G401 (cell line): Measurements from ENCODE around the gene GATA2. TPM values are rescaled to one million over a fixed set of nuclear protein-coding genes. Genes with fewer than 3 reads are reported as not detected.

Experiments
- DNase-seq: peaks from one replicate; pipeline ENCODE4 v3.0.0-alpha.2; 2015; ENCODE audit warnings: low spot score
- in situ Hi-C: cut with HindIII; loops from 2 replicates; pipeline ENCODE4 v1.10.0; 2016; ENCODE audit warnings: low sequenced_read_pairs, mixed read lengths
- total RNA-seq: library from RNA; depleted of rRNA; stranded (reverse); fragments of >200 nt; shearing (Covaris generic); gene quantifications from 2 replicates; pipeline ENCODE4 v1.2.3, GENCODE V29; 2014

Gene GATA2
- total RNA-seq, 1 experiment from 2014 or later = 85.0 TPM

DNA sequence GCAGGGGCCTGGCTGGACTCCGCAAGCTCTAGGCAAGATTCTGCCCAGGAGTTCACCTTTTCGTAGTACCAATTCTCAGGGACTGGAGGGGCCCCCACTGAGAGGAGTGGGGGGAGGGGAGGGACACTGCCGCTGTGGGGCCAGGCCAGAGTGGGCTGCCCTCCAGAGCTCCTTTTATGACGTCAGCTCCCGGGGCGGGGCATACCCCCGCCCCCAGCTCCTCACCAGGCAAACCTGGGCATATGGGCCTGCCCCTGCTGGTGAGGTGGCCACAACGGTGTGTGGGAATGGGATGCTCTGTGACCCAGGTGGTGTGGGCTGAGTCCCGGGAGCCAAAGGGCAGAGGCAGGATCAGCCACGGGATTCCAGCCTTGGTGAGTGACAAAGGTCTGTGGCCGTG is 29.6 kb downstream of the GATA2 start:
- DNase-seq = no peak
- in situ Hi-C loops = no loop called here

GRCh38 chr3:128462931-128463330 is 30.1 kb downstream of the GATA2 start:
- no peak for DNase-seq

GRCh38 chr3:128462341-128462910 is 30.6 kb downstream of the GATA2 start:
- no peak for DNase-seq
- in situ Hi-C loops = no loop called here

More at GRCh38 chr3:128462931-128463330, 30.1 kb downstream of the GATA2 start:
- in situ Hi-C loops = no loop called here

DNA sequence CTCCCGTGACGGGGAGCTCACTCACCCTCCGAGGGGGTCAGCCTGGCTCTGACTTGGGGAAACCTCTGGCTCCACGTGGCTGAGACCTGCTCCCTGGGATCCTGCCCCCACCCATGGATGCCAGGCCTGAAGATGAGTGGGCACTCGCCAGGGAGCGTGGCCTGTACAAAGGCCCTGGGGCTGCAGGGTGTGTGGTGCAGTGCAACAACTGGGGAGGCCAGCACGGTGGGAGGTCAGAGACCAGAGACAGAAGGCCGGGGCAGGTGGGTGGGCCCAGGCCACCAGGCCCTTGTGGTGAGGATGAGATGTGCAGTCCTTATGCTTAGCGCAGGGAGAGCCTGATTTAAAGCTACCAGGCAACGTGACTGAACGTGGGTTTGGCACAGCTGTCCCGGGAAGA is 31.3 kb downstream of the GATA2 start:
- in situ Hi-C loops = no loop called here
- DNase-seq = no peak

- in situ Hi-C loops = no loop called here
These were observed 33.6 kb downstream of the GATA2 start for GRCh38 chr3:128459461-128459820.

DNA sequence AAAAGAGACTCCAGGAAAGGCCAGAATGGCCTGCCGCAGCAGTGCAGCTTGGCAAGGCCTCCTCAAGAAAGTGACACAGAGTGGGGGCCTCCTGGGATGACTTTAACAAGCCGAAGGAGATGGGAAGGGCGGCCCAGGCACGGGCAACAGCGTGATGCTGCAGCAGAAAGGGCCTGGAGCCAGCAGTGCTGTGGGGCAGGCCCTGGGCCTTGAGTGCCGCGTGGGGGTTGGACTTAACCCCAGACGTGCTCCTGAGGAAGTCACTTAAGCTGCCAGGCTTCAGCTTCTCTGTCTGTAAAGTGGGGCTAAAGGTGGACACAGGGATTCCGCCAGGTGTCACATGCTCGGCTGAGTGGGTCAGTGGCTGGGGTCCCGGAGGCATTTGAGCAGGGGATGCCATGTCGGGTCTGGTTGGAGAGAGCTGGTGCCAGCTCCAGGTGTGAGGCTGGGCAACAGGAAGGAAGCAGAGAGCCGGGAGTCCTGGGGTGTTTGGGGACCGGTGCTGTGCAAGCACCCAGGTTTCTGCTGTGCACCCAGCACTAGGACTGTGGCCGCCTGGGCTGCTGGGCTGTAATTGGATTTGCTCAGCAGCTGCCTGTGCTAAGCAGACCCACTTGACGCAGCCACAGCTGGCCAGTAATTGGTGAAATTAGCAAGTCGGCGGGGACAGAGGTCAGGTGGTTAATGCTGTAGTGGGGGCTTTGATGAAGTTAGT is 34.1 kb downstream of the GATA2 start:
- in situ Hi-C loops = no loop called here
- DNase-seq = no peak

More at GRCh38 chr3:128459461-128459820, 33.6 kb downstream of the GATA2 start:
- no peak for DNase-seq

DNA sequence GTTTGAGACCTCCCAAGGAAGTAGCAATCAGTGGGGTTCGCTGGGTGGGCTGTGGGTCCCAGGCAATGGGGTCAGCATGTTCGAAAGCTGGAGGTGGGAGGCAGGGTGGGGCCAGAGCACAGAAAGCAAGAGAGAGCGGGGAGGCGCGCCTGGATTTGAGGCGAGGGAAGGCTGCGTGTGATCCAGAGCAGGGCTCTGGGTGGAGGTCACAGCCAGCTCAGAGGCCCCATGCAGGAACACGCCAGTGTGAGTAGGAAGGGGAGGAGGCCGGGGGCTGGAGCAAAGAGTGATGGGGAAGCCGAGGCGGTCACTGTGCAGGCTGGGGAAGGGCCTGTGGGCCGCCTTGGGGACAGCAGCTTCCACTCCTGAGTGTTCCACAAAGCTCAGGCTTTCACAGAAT is 35.1 kb downstream of the GATA2 start:
- in situ Hi-C loops = no loop called here
- no peak for DNase-seq

GRCh38 chr3:128456776-128457715 is 36.0 kb downstream of the GATA2 start:
- in situ Hi-C loops = no loop called here
- DNase-seq = no peak

DNA sequence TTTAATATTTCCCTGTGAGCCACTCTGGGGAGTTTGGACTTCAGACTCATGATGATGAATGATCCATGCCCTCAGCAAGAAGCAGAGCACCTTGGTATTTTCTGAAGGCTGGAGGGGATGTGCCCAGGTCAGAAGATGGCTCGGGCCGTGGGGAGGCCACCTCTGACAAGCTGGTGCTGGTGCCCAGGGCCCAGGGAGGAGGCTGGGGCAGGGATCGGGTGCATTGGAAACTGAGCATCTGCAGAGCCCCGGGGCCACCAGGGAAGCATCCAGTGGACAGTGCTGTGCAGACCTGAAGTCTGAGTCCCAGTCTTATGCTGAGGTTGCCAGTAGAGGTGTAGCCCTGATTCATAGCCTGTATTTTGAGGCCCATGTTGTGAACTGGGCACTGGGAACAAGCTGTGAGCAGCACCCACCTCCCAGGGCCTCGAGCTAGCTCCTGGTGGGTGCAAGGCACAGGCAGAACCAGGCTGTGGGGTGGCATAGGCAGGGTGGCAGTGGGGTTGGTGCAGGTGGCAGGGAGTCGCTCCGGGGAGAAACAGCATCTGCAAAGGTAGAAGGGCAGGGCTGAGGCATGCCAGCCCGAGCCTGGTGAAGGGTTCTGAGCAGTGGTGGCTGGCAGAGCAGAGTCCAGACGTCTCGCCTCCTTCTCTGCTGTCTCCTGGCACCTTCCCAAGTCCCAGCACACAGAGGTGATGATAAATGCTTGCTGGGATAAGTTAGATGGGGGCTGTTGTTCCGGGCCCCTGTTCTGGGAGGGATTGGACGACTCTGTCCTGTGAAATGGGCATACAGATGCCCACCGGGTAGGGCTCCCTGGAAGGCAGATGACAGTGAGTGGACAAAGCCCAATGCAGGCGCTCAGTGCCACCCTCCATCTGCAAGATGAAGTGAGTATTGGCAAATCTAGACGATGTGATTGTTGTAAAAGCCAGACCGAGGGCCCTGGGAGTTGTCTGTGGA is 36.9 kb downstream of the GATA2 start:
- DNase-seq = no peak
- in situ Hi-C loops = no loop called here

DNA sequence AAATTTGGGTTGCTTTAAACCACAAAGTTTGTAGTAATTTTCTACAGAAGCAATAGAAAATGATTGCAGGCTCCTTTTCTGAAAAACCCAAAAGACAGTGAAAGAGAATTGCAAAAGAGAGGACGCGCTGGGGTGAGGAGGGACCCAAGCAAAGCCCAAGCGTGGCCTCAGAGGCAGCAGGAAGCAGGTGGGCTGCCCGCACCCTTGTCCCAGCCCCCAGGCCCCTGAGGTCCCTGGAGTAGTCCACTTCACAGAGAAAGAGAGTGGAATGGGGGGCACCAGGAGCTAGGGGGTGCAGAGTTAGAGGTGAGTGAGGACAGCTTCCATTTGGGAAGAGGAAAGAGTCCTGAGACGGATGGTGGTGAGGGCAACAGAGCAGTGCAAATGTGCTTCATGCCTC is 37.9 kb downstream of the GATA2 start:
- DNase-seq = no peak
- in situ Hi-C loops = no loop called here

GRCh38 chr3:128454310-128454618 is 38.7 kb downstream of the GATA2 start:
- in situ Hi-C loops = no loop called here
- no peak for DNase-seq

- in situ Hi-C loops = no loop called here
- DNase-seq = no peak
These were observed 39.3 kb downstream of the GATA2 start for GRCh38 chr3:128453501-128454309.

DNA sequence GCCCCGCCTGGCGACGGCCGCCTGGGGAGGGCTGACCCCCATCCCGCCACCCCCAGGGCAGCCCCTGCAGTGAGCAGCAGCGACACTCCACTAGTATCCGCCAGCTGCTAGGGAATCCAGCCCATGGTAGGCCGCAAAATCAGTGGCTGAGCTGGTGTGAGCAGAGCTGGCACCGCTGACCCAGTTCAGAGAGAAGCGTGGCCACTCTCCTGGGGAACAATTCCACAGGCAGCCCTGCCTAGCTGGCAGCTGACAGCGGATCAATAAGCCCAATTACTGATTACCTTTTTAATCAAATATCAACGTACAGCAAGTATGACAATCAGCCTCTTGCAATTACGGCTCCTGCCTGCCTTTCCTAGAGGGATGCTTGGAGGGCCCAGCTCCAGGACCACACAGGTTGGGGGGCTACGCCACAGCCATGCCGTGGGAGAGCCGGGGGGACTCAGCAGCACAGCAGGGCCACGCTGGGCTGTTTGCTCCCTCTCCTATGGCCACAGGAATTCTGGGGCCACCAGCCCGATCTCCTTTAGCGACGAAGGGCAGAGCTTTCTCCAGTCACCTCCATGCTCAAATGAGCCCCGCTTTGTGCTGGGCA is 40.2 kb downstream of the GATA2 start:
- DNase-seq = no peak
- in situ Hi-C loops = no loop called here

DNA sequence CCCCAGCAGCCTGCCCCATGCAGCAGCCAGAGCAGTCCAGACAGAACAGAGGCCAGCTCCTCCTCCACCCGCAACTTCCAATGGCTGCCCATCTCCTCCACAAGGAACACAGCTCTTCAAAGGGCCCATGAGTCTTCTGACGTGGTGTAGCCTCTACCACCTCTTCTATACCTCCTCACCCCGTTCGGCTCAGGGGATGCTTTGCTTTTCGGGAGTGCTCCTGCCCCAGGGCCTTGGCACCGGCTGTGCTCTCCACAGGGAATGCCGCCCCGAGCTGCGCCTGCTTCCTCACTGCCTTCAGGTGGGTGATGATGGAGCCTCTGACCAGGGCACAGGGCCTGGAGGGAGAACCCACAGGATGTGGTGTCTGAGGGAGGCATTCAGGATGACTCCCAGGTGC is 40.9 kb downstream of the GATA2 start:
- DNase-seq = no peak
- in situ Hi-C loops = no loop called here

GRCh38 chr3:128449111-128449638 is 43.8 kb downstream of the GATA2 start:
- in situ Hi-C loops = no loop called here
- no peak for DNase-seq

DNA sequence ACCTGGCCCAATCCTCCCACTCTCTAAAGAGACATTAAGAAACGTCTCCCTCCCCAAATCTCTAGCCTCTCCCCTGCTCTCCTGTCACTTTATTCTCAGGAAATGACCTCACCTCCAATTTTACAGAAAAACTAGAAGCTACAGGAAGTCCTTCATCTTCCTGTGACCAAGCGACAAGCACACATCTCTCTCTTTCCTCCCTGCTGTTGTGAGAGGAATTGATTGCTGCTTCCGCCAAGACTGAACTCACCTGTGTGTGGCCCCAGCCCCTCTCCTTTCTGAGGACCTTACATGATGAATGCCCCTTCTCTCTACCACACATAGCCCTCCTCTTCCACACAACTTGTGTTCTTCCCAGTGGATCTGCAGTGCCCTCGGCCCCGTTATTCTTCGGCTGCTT is 44.5 kb downstream of the GATA2 start:
- in situ Hi-C loops = no loop called here
- no peak for DNase-seq

- DNase-seq = no peak
- in situ Hi-C loops = no loop called here
These were observed 45.4 kb downstream of the GATA2 start for GRCh38 chr3:128447561-128448013.

- in situ Hi-C loops = no loop called here
- no peak for DNase-seq
These were observed 46.2 kb downstream of the GATA2 start for GRCh38 chr3:128446821-128447220.
